ENCODE measurements around the gene TVP23A.

The TVP23A gene

GRCh38 chr16:10817963-10818941, at the start of gene TVP23A:
TSS of gene TVP23A (minus strand) at chr16:10818794. CDS start at chr16:10818493, 301 bp downstream.
- no peak for DNase-seq

GRCh38 chr16:10868104-10868595, 49.6 kb upstream of the TVP23A start:
- DNase-seq, result no peak

- DNase-seq, result no peak
Observed at GRCh38 chr16:10867199-10867598, 48.6 kb upstream of the TVP23A start.

GRCh38 chr16:10865991-10866966, 47.7 kb upstream of the TVP23A start:
- no peak for DNase-seq

- DNase-seq, result no peak
Observed at GRCh38 chr16:10862438-10862837, 43.8 kb upstream of the TVP23A start.

- no peak for DNase-seq
Observed at GRCh38 chr16:10859658-10860057, 41.1 kb upstream of the TVP23A start.

GRCh38 chr16:10859020-10859419, 40.4 kb upstream of the TVP23A start:
- DNase-seq, result no peak

GRCh38 chr16:10858203-10858602, 39.6 kb upstream of the TVP23A start:
- no peak for DNase-seq

- no peak for DNase-seq
Observed at GRCh38 chr16:10856042-10856441, 37.4 kb upstream of the TVP23A start.

GRCh38 chr16:10852948-10853347, 34.4 kb upstream of the TVP23A start:
- DNase-seq, result no peak

GRCh38 chr16:10852286-10852685, 33.7 kb upstream of the TVP23A start:
- no peak for DNase-seq

- DNase-seq, result no peak
Observed at GRCh38 chr16:10851512-10851911, 32.9 kb upstream of the TVP23A start.

GRCh38 chr16:10850478-10850850, 31.9 kb upstream of the TVP23A start:
- no peak for DNase-seq

- DNase-seq, result no peak
Observed at GRCh38 chr16:10849736-10850477, 31.3 kb upstream of the TVP23A start.

- DNase-seq, result no peak
Observed at GRCh38 chr16:10847176-10847575, 28.6 kb upstream of the TVP23A start.

- DNase-seq, result no peak
Observed at GRCh38 chr16:10846213-10846998, 27.8 kb upstream of the TVP23A start.

GRCh38 chr16:10840703-10841102, 22.1 kb upstream of the TVP23A start:
- DNase-seq, result no peak

- no peak for DNase-seq
Observed at GRCh38 chr16:10839279-10839666, 20.7 kb upstream of the TVP23A start.

GRCh38 chr16:10838621-10839278, 20.2 kb upstream of the TVP23A start:
- DNase-seq, result no peak

- no peak for DNase-seq
Observed at GRCh38 chr16:10836174-10836853, 17.7 kb upstream of the TVP23A start.
